CD14-positive monocyte (primary cell): ENCODE data around the gene AK9. TPM values are rescaled to one million over a fixed set of nuclear protein-coding genes. Genes with fewer than 3 reads are reported as not detected.

Experiments
- DNase-seq, 3 donors: peaks; one replicate each; pipeline ENCODE4 v3.0.0-alpha.2; 2011 to 2022
- H2AFZ ChIP-seq: 2 replicates; pipeline ENCODE4 v1.6.0; 2012; ENCODE audit warnings: mild to moderate bottlenecking, low read depth, low read length, inconsistent platforms; ENCODE audit not compliant: insufficient read depth, poor library complexity, severe bottlenecking
- H3K27ac ChIP-seq, 2 donors: 1 replicate in 1 of 2; 2 replicates in 1 of 2; pipeline ENCODE4 v1.5.1; 2012 to 2013; ENCODE audit warnings: low read length in 2 of 2, control low read depth in 1 of 2, inconsistent platforms in 1 of 2, low read depth in 1 of 2, mild to moderate bottlenecking in 1 of 2
- H3K27me3 ChIP-seq, 2 donors: one replicate each; pipeline versions ENCODE4 v1.6.0 to v1.6.1; 2011 to 2013; ENCODE audit warnings: low read length in 2 of 2; ENCODE audit not compliant: control insufficient read depth in 2 of 2, insufficient read depth in 2 of 2
- H3K36me3 ChIP-seq, 2 donors: replicated peaks in 1 of 2; 1 replicate in 1 of 2; 2 replicates in 1 of 2; pipeline versions ENCODE4 v1.5.1 to v1.6.1; 2012 to 2013; ENCODE audit warnings: low read length in 2 of 2, control low read depth in 1 of 2, inconsistent platforms in 1 of 2, mild to moderate bottlenecking in 1 of 2; ENCODE audit not compliant: insufficient read depth in 2 of 2, control insufficient read depth in 1 of 2
- H3K4me1 ChIP-seq, 2 donors: 1 replicate in 1 of 2; 2 replicates in 1 of 2; pipeline versions ENCODE4 v1.5.1 to v1.6.1; 2012 to 2013; ENCODE audit warnings: low read length in 2 of 2, control low read depth in 1 of 2, inconsistent platforms in 1 of 2, mild to moderate bottlenecking in 1 of 2, moderate library complexity in 1 of 2; ENCODE audit not compliant: insufficient read depth in 2 of 2, control insufficient read depth in 1 of 2
- H3K4me2 ChIP-seq: replicated peaks from 2 replicates; pipeline ENCODE3; 2012; ENCODE audit warnings: low read length, moderate library complexity, mild to moderate bottlenecking; ENCODE audit not compliant: poor library complexity, severe bottlenecking; ENCODE audit errors: extremely low read depth
- H3K4me3 ChIP-seq, 3 experiments: fragments of 200-600 bp in 1 of 3; sonication (generic) in 1 of 3; replicated peaks in 1 of 3; 1 replicate in 2 of 3; 2 replicates in 1 of 3; pipeline ENCODE4 v1.5.1; 2011 to 2013; ENCODE audit warnings: low read length in 3 of 3, mild to moderate bottlenecking in 3 of 3, control low read depth in 2 of 3, low read depth in 2 of 3, inconsistent platforms in 1 of 3, moderate library complexity in 1 of 3
- H3K79me2 ChIP-seq: 2 replicates; pipeline ENCODE4 v1.6.0; 2012; ENCODE audit warnings: mild to moderate bottlenecking, control low read depth, inconsistent platforms, low read length, moderate library complexity; ENCODE audit not compliant: insufficient read depth
- H3K9ac ChIP-seq: 2 replicates; pipeline ENCODE4 v1.6.0; 2017; ENCODE audit warnings: low read length, mild to moderate bottlenecking; ENCODE audit not compliant: insufficient read depth, poor library complexity, severe bottlenecking
- H3K9me3 ChIP-seq, 2 donors: replicated peaks in 1 of 2; 1 replicate in 1 of 2; 2 replicates in 1 of 2; pipeline versions ENCODE4 v1.5.1 to v1.6.1; 2012 to 2013; ENCODE audit warnings: low read length in 2 of 2, control low read depth in 1 of 2; ENCODE audit not compliant: control insufficient read depth in 1 of 2, insufficient read depth in 1 of 2
- H4K20me1 ChIP-seq: 2 replicates; pipeline ENCODE4 v1.6.0; 2012; ENCODE audit warnings: mild to moderate bottlenecking, low read length, control low read depth, moderate library complexity; ENCODE audit not compliant: insufficient read depth
- H3K27ac Mint-ChIP-seq, 7 donors: one replicate each; pipeline ENCODE4 v1.8.0; 2020; ENCODE audit warnings: mild to moderate bottlenecking in 7 of 7, mixed read lengths in 7 of 7, moderate library complexity in 6 of 7, inconsistent platforms in 2 of 7
- H3K27me3 Mint-ChIP-seq, 3 donors: one replicate each; pipeline ENCODE4 v1.8.0; 2021 to 2022; ENCODE audit warnings: low read depth in 3 of 3, mild to moderate bottlenecking in 3 of 3, mixed read lengths in 3 of 3, moderate library complexity in 3 of 3, inconsistent platforms in 1 of 3
- H3K36me3 Mint-ChIP-seq, 2 donors: one replicate each; pipeline ENCODE4 v1.8.0; 2020; ENCODE audit warnings: mixed read lengths in 2 of 2, inconsistent platforms in 1 of 2, mild to moderate bottlenecking in 1 of 2
- H3K4me1 Mint-ChIP-seq: one replicate; pipeline ENCODE4 v1.8.0; 2020; ENCODE audit warnings: mild to moderate bottlenecking, mixed read lengths
- H3K4me3 Mint-ChIP-seq, 2 donors: one replicate each; pipeline ENCODE4 v1.8.0; 2020; ENCODE audit warnings: mild to moderate bottlenecking in 2 of 2, mixed read lengths in 2 of 2, moderate library complexity in 1 of 2
- H3K9me3 Mint-ChIP-seq, 7 donors: one replicate each; pipeline ENCODE4 v1.8.0; 2020 to 2022; ENCODE audit warnings: mixed read lengths in 7 of 7, mild to moderate bottlenecking in 6 of 7, moderate library complexity in 6 of 7, inconsistent platforms in 2 of 7
- WGBS: methylation state at CpG from one replicate; pipeline ENCODE4 v1.1.5; 2013; ENCODE audit warnings: missing lambda C conversion rate; ENCODE audit not compliant: insufficient coverage; 5-methylcytosine and 5-hydroxymethylcytosine counted together
- intact Hi-C, 2 donors: fragments of 100-400 bp; cut with micrococcal nuclease; formaldehyde crosslinking; loops; one replicate each; pipeline versions ENCODE4 v1.15.0 to v1.15.1; 2023
- polyA plus RNA-seq, 3 donors: library from polyadenylated mRNA; depleted of rRNA in 1 of 3; unstranded in 2 of 3; stranded (reverse) in 1 of 3; fragments of 300-500 nt in 2 of 3; fragments of >200 nt in 1 of 3; fragmentation: Illumina TruSeq in 2 of 3; gene quantifications; 1 replicate in 2 of 3; 2 replicates in 1 of 3; pipeline ENCODE4 v1.2.3, GENCODE V29; 2012 to 2021
- TF ChIP-seq, protein P1 (sequence below): fragments of 200-600 bp; IDR thresholded peaks from one replicate; pipeline ENCODE4 v1.8.0; 2022; ENCODE audit warnings: antibody characterized with exemption, mild to moderate bottlenecking

The AK9 gene
- polyA plus RNA-seq, 3 donors = 2.6 to 3.1 (median 2.8) TPM

DNA sequence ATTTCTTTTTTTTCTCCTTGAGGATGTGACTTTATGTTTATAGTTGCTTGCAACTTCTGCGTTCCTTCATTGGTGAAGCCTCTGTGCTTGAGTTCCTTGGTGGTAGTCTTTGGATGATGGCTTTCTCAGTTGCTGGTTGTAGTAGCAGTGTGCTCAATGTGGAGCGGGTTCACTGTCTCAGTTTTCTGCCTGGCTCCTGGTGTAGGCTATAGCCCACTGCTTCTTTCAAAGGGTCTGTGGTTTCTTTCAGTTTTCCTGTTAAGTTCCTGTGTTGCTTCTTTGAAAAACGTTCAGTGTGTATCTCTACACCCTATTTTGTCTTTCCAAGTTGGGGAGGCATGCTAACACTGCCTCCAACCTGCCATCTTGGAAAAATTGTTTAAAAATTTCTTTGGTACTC lies 174.1 kb downstream of the AK9 start:
- no CpG with 5 or more reads among the region's 3 CpGs for WGBS
- TF ChIP-seq, protein P1, sequence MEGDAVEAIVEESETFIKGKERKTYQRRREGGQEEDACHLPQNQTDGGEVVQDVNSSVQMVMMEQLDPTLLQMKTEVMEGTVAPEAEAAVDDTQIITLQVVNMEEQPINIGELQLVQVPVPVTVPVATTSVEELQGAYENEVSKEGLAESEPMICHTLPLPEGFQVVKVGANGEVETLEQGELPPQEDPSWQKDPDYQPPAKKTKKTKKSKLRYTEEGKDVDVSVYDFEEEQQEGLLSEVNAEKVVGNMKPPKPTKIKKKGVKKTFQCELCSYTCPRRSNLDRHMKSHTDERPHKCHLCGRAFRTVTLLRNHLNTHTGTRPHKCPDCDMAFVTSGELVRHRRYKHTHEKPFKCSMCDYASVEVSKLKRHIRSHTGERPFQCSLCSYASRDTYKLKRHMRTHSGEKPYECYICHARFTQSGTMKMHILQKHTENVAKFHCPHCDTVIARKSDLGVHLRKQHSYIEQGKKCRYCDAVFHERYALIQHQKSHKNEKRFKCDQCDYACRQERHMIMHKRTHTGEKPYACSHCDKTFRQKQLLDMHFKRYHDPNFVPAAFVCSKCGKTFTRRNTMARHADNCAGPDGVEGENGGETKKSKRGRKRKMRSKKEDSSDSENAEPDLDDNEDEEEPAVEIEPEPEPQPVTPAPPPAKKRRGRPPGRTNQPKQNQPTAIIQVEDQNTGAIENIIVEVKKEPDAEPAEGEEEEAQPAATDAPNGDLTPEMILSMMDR = no peak
- Histone ChIP-seq H3K4me1 (peaks cover 10 to 29% of the 10 kb centered on the region in 2 donors), H4K20me1 (no peaks in the 10 kb centered on the region), H3K27ac (no peak overlapping the region), H3K9ac (no peak overlapping the region), H3K36me3 (no peaks in the 10 kb centered on the region), H3K4me3 (no peak overlapping the region), H3K4me2 (peak overlapping the region; percentile 65), H3K27me3 (no peaks in the 10 kb centered on the region), H3K9me3 (no peaks in the 10 kb centered on the region), H3K79me2 (no peaks in the 10 kb centered on the region), H2AFZ (peak overlapping the region; percentile 16)
- Mint-ChIP-seq H3K4me1 (peaks cover 36% of the 10 kb centered on the region), H3K9me3 (peaks cover 0 to 1% (median 0%) of the 10 kb centered on the region in 7 donors), H3K4me3 (peak overlapping the region in 1 of 2 donors; percentile 73), H3K36me3 (no peaks in the 10 kb centered on the region), H3K27me3 (peaks cover 0 to 1% (median 1%) of the 10 kb centered on the region in 3 donors), H3K27ac (peak overlapping the region in 6 of 7 donors; percentile 0 to 77 (median 29))
- no peak for DNase-seq
- intact Hi-C loops = no loop called here

DNA sequence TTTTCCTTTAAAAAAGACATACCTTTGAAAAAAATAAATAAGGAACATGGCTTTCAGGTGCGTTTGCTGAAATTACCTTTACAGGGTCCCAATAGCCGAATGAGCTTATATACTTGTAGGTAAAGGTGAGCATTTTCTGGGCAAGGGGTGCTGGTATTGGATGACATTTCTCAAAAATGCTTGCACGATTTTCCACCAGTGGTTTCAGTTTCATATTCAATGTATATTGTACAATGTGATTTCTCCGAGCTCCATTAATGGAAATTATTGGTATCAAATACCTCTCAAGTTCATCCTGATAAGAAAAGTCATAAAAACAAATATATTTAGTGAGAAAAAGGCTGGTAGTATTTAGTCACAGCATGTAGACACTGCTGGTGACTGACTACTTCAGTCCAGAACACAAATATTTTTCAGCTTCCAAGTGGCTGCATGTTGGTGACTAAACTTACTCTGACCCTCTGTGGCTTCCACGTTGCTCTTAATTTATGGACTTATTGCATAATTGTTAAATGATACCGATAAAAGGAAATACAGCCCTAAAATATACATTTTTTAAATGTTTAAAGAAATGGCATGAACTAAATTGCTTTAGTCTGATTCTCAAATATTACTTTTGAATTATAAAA lies 175.1 kb downstream of the AK9 start:
- Mint-ChIP-seq H3K36me3 (no peaks in the 10 kb centered on the region), H3K27me3 (peaks cover 0 to 1% (median 1%) of the 10 kb centered on the region in 3 donors), H3K27ac (peak overlapping the region in 6 of 7 donors; percentile 18 to 79 (median 44)), H3K4me1 (peaks cover 26% of the 10 kb centered on the region), H3K9me3 (peaks cover 0 to 1% (median 0%) of the 10 kb centered on the region in 7 donors), H3K4me3 (peak overlapping the region; percentile 65 to 85)
- H2AFZ ChIP-seq = peak overlapping the region; percentile 42
- no peaks in the 10 kb centered on the region for H3K36me3 ChIP-seq
- H3K79me2 ChIP-seq = no peaks in the 10 kb centered on the region
- no peaks in the 10 kb centered on the region for H4K20me1 ChIP-seq
- intact Hi-C loops = no loop called here
- DNase-seq = peak; percentile 24 to 29 (median 24)
- peaks cover 10 to 20% of the 10 kb centered on the region in 2 donors for H3K4me1 ChIP-seq
- H3K9ac ChIP-seq = no peak overlapping the region
- no peaks in the 10 kb centered on the region for H3K9me3 ChIP-seq
- WGBS = 100% methylated on average over 1 of the region's 6 CpGs
- H3K27ac ChIP-seq = peak overlapping the region in 1 of 2 donors; percentile 16
- peak overlapping the region; percentile 65 for H3K4me2 ChIP-seq
- H3K27me3 ChIP-seq = no peaks in the 10 kb centered on the region
- TF ChIP-seq, protein P1 = no peak
- H3K4me3 ChIP-seq = peak overlapping the region; percentile 29 to 67 (median 57)
